Pancreas (tissue), 10 donors: ENCODE measurements around the gene SLC39A11. TPM values are rescaled to one million over a fixed set of nuclear protein-coding genes. Genes with fewer than 3 reads are reported as not detected.

Source experiments
- ATAC-seq, 4 donors: fragments of 200-7000 bp; cut with Tn5 transposase; one replicate each; pipeline versions ENCODE4 v1.8.0 to v1.9.1; 2020; ENCODE audit warnings: mild to moderate bottlenecking in 4 of 4, moderate library complexity in 4 of 4
- DNase-seq, 6 donors: peaks; one replicate each; pipeline ENCODE4 v3.0.0-alpha.2; 2020
- FAIRE-seq: peaks from 2 replicates; lab custom pipeline; 2012; peaks lifted over from hg19 to GRCh38; lab: Jason Lieb, UNC
- H3K27ac ChIP-seq, 4 donors: fragments of 200-600 bp; sonication (generic); 1 replicate in 3 of 4; 2 replicates in 1 of 4; pipeline versions ENCODE4 v1.5.0 to v1.8.0; 2020
- H3K27me3 ChIP-seq, 4 donors: fragments of 200-600 bp; one replicate each; pipeline ENCODE4 v1.8.0; 2021
- H3K36me3 ChIP-seq, 3 donors: fragments of 200-600 bp; sonication (generic) in 1 of 3; one replicate each; pipeline versions ENCODE4 v1.5.0 to v1.8.0; 2020 to 2021
- H3K4me1 ChIP-seq, 3 donors: fragments of 200-600 bp; one replicate each; pipeline ENCODE4 v1.8.0; 2021
- H3K4me3 ChIP-seq, 4 donors: fragments of 200-600 bp; sonication (generic) in 2 of 4; one replicate each; pipeline versions ENCODE4 v1.5.0 to v1.8.0; 2020 to 2021
- H3K9me3 ChIP-seq, 4 donors: fragments of 200-600 bp; one replicate each; pipeline ENCODE4 v1.8.0; 2021
- WGBS, 2 donors: extraction: QIAGEN DNeasy Blood & Tissue Kit; methylation state at CpG; one replicate each; pipeline ENCODE4 v1.1.7; 2013; 5-methylcytosine and 5-hydroxymethylcytosine counted together
- intact Hi-C, 3 donors: fragments of 100-400 bp; cut with DNase I; formaldehyde crosslinking; loops; one replicate each; pipeline versions ENCODE4 v1.11.1 to v1.14.2; 2022
- polyA plus RNA-seq, 2 donors: library from polyadenylated mRNA; stranded (reverse); fragments of 200-250 nt; gene quantifications; one replicate each; pipeline ENCODE4 v1.2.3, GENCODE V29; 2013
- total RNA-seq, 6 donors: library from RNA; stranded (reverse); fragmentation: NEBNext Ultra II Directional in 4 of 6; extraction: Animal tissue kit (Norgen Biotek cat#: 25700) in 4 of 6; gene quantifications; one replicate each; pipeline versions ENCODE4 v1.2.1 to v1.2.4, GENCODE V29; 2021 to 2023
- TF ChIP-seq, protein P1 (sequence below), 4 donors: fragments of 200-600 bp; sonication (generic) in 3 of 4; IDR thresholded peaks; one replicate each; pipeline versions ENCODE4 v1.5.0 to v1.8.0; 2021; ENCODE audit warnings: antibody characterized with exemption in 4 of 4
- donor health status: healthy with polysubstance abuse.
- donor health status: DM: no; HTN: no; CAD: no; lungs with moderate emphysema.
- donor health status: DM: no; HTN: no; CAD: no.
- donor health status: control.
- donor health status: control.
- donor health status: Bipolar disorder and iron deficiency.
- donor health status: DM: yes; HTN: yes; CAD: no.
- donor health status: DM: no; HTN: no; CAD: no.
- donor health status: DM: no; HTN: no; CAD: no.
- donor health status: DM: yes; HTN: yes; CAD: no.

The SLC39A11 gene
- total and polyA plus RNA-seq, 8 donors, result 7.9 to 32.9 (median 19.9) TPM

DNA sequence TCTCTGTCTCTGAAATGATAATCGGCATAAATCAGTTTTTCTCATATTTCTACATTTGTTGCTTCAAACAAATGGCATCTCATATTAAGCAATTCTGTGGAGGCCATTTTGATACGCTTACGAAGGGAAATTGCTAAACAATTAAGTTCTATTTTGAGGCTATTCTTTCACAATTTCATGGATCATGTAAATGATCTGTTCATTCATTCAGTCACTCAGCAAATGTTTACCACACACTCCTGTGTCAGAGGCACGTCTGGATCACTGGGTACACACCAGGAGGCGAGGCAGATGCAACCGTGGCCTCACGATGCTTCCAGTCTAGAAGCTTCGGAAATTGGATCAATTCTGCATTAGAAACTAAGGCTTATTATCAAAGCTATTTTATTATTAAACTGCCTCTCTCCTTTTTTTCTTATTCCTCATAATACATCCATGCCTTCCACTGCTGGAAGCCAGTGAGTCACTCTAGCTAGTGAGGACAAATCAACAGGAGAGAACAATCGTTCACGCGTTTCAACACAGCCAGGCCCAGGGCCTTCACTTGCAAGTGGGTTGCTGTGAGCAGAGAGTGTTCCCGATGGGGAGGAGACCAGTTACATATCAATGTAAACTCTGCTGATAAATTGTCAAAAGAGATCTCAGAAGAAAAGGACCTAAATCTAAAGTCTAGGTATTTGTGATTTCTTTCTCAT, 11.3 kb upstream of the SLC39A11 start:
- Histone ChIP-seq H3K4me3 (no peak overlapping the region), H3K27me3 (no peaks in the 10 kb centered on the region), H3K27ac (no peak overlapping the region), H3K9me3 (no peaks in the 10 kb centered on the region), H3K4me1 (no peaks in the 10 kb centered on the region), H3K36me3 (no peaks in the 10 kb centered on the region)
- DNase-seq (no peak), ATAC-seq (no peak), FAIRE-seq (no peak)
- 88 to 91% methylated on average over 12 of the region's 12 CpGs for WGBS, 2 donors
- TF ChIP-seq, protein P1, sequence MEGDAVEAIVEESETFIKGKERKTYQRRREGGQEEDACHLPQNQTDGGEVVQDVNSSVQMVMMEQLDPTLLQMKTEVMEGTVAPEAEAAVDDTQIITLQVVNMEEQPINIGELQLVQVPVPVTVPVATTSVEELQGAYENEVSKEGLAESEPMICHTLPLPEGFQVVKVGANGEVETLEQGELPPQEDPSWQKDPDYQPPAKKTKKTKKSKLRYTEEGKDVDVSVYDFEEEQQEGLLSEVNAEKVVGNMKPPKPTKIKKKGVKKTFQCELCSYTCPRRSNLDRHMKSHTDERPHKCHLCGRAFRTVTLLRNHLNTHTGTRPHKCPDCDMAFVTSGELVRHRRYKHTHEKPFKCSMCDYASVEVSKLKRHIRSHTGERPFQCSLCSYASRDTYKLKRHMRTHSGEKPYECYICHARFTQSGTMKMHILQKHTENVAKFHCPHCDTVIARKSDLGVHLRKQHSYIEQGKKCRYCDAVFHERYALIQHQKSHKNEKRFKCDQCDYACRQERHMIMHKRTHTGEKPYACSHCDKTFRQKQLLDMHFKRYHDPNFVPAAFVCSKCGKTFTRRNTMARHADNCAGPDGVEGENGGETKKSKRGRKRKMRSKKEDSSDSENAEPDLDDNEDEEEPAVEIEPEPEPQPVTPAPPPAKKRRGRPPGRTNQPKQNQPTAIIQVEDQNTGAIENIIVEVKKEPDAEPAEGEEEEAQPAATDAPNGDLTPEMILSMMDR (IDR thresholded peaks at IDR 0.05), result no peak
- intact Hi-C loops, result no loop called here

DNA sequence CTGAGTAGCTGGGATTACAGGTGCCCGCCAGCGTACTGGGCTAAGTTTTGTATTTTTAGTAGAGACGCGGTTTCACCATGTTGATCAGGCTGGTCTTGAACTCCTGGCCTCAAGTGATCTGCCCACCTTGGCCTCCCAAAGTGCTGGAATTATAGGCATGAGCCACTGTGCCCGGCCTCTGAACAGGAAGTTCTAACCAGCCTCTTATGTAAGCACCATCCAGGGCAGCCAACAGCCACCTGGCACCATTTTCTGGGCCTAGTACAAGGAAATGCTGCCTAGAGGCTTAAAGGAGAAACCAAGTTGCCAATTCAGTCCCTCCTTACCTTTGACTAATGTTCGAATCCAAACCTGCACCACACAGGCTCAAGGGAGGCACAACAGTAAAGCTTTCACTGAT, 8.5 kb upstream of the SLC39A11 start:
- H3K9me3 ChIP-seq, result no peaks in the 10 kb centered on the region
- no peak for FAIRE-seq
- WGBS, 2 donors, result 90% methylated on average over 6 of the region's 6 CpGs
- TF ChIP-seq, protein P1 (IDR thresholded peaks at IDR 0.05), result no peak
- H3K27ac ChIP-seq, result no peak overlapping the region
- no peak overlapping the region for H3K4me3 ChIP-seq
- H3K27me3 ChIP-seq, result no peaks in the 10 kb centered on the region
- DNase-seq, result no peak
- intact Hi-C loops, result no loop called here
- no peaks in the 10 kb centered on the region for H3K4me1 ChIP-seq
- no peak for ATAC-seq
- H3K36me3 ChIP-seq, result no peaks in the 10 kb centered on the region

DNA sequence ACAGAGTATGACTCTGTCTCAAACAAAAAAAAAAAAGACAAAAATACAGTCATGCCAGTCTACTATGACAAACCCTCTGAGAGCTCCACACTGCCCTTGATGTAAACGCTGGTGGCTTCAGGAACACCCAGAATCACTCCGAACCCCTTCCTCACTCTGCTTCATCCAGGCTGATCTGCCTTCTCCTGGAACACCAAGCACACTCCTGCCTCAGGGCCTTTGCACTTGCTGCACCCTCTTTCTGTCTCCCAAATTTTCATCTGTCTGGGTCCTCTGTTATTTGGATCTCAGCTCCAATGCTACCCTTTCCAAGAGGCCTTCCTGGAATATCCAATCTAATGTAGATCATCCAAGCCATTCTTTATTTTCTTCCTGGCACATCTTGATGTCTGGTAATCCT, 7.9 kb upstream of the SLC39A11 start:
- intact Hi-C loops, result no loop called here
- DNase-seq, result no peak
- ATAC-seq, result no peak
- 89 to 97% methylated on average over 2 of the region's 2 CpGs for WGBS, 2 donors
- no peaks in the 10 kb centered on the region for H3K9me3 ChIP-seq
- H3K27ac ChIP-seq, result no peak overlapping the region
- H3K36me3 ChIP-seq, result no peaks in the 10 kb centered on the region
- H3K4me3 ChIP-seq, result no peak overlapping the region
- no peaks in the 10 kb centered on the region for H3K4me1 ChIP-seq
- no peaks in the 10 kb centered on the region for H3K27me3 ChIP-seq
- FAIRE-seq, result no peak
- TF ChIP-seq, protein P1 (IDR thresholded peaks at IDR 0.05), result no peak

DNA sequence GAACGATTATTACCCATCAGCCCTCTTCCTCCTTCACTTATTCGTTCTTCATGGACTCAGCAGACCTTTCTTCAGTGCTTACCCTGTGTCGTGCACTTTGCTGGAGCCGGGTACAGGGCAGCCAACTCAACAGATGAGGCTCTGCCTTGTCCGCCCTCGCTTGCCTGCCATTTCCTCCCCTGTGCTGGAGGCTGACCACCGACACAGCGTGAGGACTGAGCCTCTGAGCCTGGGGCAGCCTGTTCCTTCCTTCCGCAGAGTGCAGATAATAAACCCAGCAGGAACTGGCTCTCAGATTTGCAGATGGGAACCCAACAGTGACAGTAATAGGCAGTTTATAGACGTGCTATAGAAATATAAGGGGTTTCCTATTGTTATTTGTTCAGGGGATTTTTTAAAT, 7.0 kb upstream of the SLC39A11 start:
- intact Hi-C loops, result loop anchor here in 1 of 3 donors (10.0 kb wide), 1 partner anchor 95 kb away; no protein-coding TSS in a partner anchor
- ATAC-seq, result no peak

More for the DNA sequence above, 7.0 kb upstream of the SLC39A11 start:
- TF ChIP-seq, protein P1 (IDR thresholded peaks at IDR 0.05), result no peak
- FAIRE-seq (no peak), DNase-seq (no peak)
- Histone ChIP-seq H3K27ac (no peak overlapping the region), H3K27me3 (no peaks in the 10 kb centered on the region), H3K9me3 (no peaks in the 10 kb centered on the region), H3K36me3 (no peaks in the 10 kb centered on the region), H3K4me1 (no peaks in the 10 kb centered on the region), H3K4me3 (no peak overlapping the region)
- WGBS, 2 donors, result 67 to 76% methylated on average over 10 of the region's 10 CpGs
